Karpas-422 (cell line): Measurements from ENCODE around the gene TESK1. TPM values are rescaled to one million over a fixed set of nuclear protein-coding genes. Genes with fewer than 3 reads are reported as not detected.

Source experiments
- DNase-seq: peaks from one replicate; pipeline ENCODE4 v3.0.0-alpha.2; 2015
- H2AFZ ChIP-seq: fragments of 200-600 bp; sonication (generic); 2 replicates; pipeline ENCODE4 v1.6.1; 2014; ENCODE audit warnings: antibody characterized with exemption, low read length, mixed read lengths
- H3K27ac ChIP-seq: fragments of 200-600 bp; sonication (generic); 2 replicates; pipeline ENCODE4 v1.5.1; 2014; ENCODE audit warnings: mild to moderate bottlenecking, low read length, moderate library complexity
- H3K27me3 ChIP-seq: fragments of 200-600 bp; sonication (generic); 2 replicates; pipeline ENCODE4 v1.6.1; 2014; ENCODE audit warnings: low read length, mixed read lengths
- H3K36me3 ChIP-seq: fragments of 200-600 bp; sonication (generic); 2 replicates; pipeline ENCODE4 v1.6.1; 2014; ENCODE audit warnings: low read length, mixed read lengths; ENCODE audit not compliant: insufficient read depth
- H3K4me1 ChIP-seq: fragments of 200-600 bp; sonication (generic); 2 replicates; pipeline ENCODE4 v1.6.1; 2014; ENCODE audit warnings: mild to moderate bottlenecking, low read length, mixed read lengths
- H3K4me2 ChIP-seq: fragments of 200-600 bp; sonication (generic); 2 replicates; pipeline ENCODE4 v1.6.1; 2014; ENCODE audit warnings: low read length, low read depth, mild to moderate bottlenecking; ENCODE audit not compliant: poor library complexity, severe bottlenecking
- H3K4me3 ChIP-seq: fragments of 200-600 bp; sonication (generic); 2 replicates; pipeline ENCODE4 v1.5.1; 2014; ENCODE audit warnings: mild to moderate bottlenecking, antibody characterized with exemption, low read length, mixed read lengths
- H3K79me2 ChIP-seq: fragments of 200-600 bp; sonication (generic); 2 replicates; pipeline ENCODE4 v1.6.1; 2014; ENCODE audit warnings: mild to moderate bottlenecking, low read length, mixed read lengths
- H3K9ac ChIP-seq: fragments of 200-600 bp; sonication (generic); 2 replicates; pipeline ENCODE4 v1.6.0; 2014; ENCODE audit warnings: low read length
- H3K9me2 ChIP-seq: fragments of 200-600 bp; sonication (generic), shearing (Covaris generic); replicated peaks from 2 replicates; pipeline ENCODE4 v1.6.0; 2014; ENCODE audit warnings: mild to moderate bottlenecking, low read length, moderate library complexity; ENCODE audit not compliant: insufficient read depth
- H3K9me3 ChIP-seq: fragments of 300-700, 200-600 bp; sonication (generic); 2 replicates; pipeline ENCODE4 v1.6.1; 2014; ENCODE audit warnings: low read length, mixed read lengths
- H4K20me1 ChIP-seq: fragments of 200-600 bp; sonication (generic); 2 replicates; pipeline ENCODE4 v1.6.1; 2014; ENCODE audit warnings: mild to moderate bottlenecking, antibody characterized with exemption, low read length, low read depth; ENCODE audit not compliant: insufficient read depth
- total RNA-seq: library from RNA; depleted of rRNA; stranded (reverse); fragments of >200 nt; shearing (Covaris generic); gene quantifications from 2 replicates; pipeline ENCODE4 v1.2.3, GENCODE V29; 2014; ENCODE audit warnings: low replicate concordance

The TESK1 gene
- total RNA-seq, 1 experiment from 2014 or later = 20.2 TPM

DNA sequence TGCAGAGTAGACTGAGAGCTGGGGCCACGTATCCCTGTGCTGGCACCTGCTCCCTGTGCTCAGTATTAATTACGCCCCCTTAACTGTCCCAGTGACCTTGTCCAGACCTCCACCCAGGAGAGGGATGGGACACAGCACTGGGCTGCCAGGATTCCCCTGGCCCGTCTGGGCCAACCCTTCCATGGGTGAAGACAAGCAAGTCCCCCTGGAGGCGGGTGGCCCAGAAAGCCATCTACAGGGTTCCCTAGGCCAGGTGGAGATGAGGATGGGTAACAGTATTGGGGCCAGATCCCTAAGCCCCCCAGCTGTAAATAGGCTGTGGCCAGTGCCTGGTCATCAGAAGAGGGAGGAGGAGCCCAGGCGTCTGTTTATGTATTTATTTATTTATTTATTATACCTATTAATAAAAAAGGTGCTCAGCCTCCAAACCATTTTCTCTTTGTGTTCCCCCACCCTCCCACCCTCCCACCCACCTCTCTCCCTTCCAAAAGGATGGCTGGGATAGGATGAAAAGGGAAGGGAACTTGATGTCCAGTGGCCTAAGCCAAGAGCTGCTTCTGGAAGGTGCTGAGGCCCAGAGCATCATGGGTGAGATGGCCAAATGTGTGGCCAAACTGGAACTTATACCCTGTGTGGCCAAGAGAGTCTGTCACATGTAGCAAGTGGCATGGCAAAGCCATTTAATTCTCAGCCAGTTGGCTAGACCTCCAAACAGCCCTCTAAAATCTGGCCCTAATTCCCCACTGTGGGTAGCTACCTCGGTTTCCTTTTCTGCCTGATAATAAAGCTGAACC lies 43.4 kb upstream of the TESK1 start:
- no peak for DNase-seq
- Histone ChIP-seq H3K27ac (no peak overlapping the region), H3K4me1 (no peaks in the 10 kb centered on the region), H3K9me3 (no peaks in the 10 kb centered on the region), H3K9ac (no peak overlapping the region), H3K9me2 (no peaks in the 10 kb centered on the region), H3K27me3 (no peaks in the 10 kb centered on the region), H4K20me1 (no peaks in the 10 kb centered on the region), H3K36me3 (no peaks in the 10 kb centered on the region), H2AFZ (no peak overlapping the region), H3K79me2 (no peaks in the 10 kb centered on the region), H3K4me3 (no peak overlapping the region), H3K4me2 (no peak overlapping the region)

DNA sequence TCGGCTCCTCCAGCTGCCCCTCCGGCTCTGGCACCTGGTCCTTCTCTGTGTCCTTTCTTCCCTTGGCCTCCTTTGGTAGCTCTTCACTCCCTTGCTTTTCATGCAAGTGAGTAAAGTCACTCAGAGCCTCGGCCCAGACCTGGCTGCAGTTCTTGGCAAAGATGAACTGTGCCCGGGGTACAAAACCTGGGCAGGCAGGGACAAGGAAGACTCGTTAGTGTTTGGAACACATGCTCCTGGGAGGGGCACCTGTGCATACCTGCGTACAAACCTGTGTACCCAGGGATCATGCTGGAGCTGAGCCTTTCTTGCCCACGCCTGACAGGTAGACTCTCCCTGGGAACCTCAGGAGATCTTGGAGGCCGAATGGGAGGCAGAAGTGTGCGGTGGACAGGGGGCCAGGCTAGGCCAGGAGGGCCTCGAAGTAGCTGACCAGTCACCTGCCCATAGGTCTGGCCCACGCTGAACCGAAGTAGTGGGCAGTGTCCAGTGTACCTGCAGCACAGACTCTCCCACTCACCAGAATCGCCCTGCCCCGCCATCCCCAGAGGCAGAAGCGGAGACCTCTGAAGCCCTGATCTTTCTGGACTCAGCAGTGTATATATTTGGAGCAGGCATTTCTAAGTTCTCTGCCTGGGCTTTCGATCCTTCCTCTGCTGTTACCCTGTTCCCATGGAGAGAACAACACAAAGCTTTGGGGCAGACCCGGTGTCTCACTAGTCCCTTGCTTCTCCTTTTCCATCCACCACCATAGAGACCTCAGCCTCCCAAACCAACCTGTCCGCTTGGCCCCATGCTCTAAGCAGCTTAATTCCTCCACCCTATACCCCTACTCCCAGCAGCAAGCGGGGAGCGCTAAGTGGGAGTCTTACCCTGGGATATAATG lies 41.9 kb upstream of the TESK1 start:
- no peak for DNase-seq
- no peaks in the 10 kb centered on the region for H3K4me1 ChIP-seq
- no peak overlapping the region for H3K27ac ChIP-seq
- H3K4me2 ChIP-seq = no peak overlapping the region
- no peak overlapping the region for H3K9ac ChIP-seq
- H3K79me2 ChIP-seq = no peaks in the 10 kb centered on the region
- H2AFZ ChIP-seq = no peak overlapping the region
- H4K20me1 ChIP-seq = no peaks in the 10 kb centered on the region
- H3K9me3 ChIP-seq = no peaks in the 10 kb centered on the region
- no peaks in the 10 kb centered on the region for H3K9me2 ChIP-seq
- H3K27me3 ChIP-seq = no peaks in the 10 kb centered on the region
- no peaks in the 10 kb centered on the region for H3K36me3 ChIP-seq
- no peak overlapping the region for H3K4me3 ChIP-seq

DNA sequence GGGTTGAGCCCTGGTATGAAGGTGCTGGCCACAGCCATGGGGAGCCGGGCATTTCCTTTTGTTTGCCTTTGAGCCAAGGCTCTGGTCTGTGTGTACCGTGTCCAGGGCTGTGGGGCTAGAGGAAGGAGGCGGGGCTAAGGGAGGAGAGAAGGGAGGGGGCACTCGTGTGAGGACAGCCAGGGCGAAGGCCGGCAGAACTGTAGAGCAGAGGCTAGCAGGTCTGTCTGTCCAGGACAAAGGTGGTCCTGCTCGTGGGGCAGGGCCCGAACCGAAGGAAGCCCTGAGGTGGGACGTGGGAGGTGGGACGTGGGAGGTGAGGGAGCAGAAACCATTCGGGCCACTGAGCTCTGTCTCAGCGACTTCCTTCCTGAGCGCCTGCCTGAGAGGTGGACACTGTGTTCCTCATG lies 41.3 kb upstream of the TESK1 start:
- no peaks in the 10 kb centered on the region for H3K9me3 ChIP-seq
- no peaks in the 10 kb centered on the region for H3K27me3 ChIP-seq
- no peaks in the 10 kb centered on the region for H3K4me1 ChIP-seq
- H2AFZ ChIP-seq = no peak overlapping the region
- H3K4me2 ChIP-seq = no peak overlapping the region
- no peak overlapping the region for H3K27ac ChIP-seq
- H3K4me3 ChIP-seq = no peak overlapping the region
- H3K9me2 ChIP-seq = no peaks in the 10 kb centered on the region
- H4K20me1 ChIP-seq = no peaks in the 10 kb centered on the region
- no peaks in the 10 kb centered on the region for H3K79me2 ChIP-seq
- DNase-seq = no peak
- no peaks in the 10 kb centered on the region for H3K36me3 ChIP-seq
- no peak overlapping the region for H3K9ac ChIP-seq

DNA sequence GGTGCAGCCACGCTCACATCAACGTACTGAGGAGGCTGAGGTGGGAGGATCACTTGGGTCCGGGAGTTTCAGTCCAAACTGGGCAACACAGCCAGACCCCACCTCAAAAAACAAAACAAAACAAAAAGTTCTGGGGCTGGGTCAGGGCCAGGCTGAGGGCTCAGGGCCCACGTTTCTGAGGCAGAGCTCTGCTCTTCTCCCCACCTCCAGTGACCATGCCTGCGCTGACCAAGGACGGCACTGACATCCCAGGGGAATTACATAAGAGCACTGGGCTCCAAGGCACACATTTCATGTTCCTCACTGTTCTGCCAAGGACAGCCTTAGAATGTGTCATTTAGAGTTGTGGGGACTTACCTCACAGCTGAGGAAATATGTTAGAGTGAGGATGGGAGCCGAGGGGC lies 40.4 kb upstream of the TESK1 start:
- Histone ChIP-seq H3K79me2 (no peaks in the 10 kb centered on the region), H3K9ac (no peak overlapping the region)

DNA sequence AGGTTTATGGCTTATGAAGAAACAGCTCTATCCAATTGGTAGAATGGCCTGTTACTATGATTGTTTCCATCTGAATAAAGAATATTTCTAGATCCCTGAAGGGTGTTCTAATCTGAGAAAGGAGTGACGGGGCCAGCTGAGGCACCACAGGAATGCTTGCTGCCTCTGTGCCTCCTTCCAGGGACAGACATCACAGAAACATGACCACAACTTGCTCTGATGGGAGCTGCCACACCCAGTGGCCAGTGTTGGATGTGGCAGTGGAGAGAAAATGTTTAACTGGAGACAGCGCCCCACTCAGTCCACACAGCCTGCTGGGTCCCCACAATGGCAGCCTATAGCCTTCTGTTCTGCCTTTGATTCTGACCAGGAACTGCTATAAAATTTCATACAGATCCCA lies 38.6 kb upstream of the TESK1 start:
- Histone ChIP-seq H2AFZ (no peak overlapping the region), H3K9me3 (no peaks in the 10 kb centered on the region), H3K4me1 (no peaks in the 10 kb centered on the region), H3K9me2 (no peaks in the 10 kb centered on the region), H3K9ac (no peak overlapping the region), H3K27ac (no peak overlapping the region), H4K20me1 (no peaks in the 10 kb centered on the region), H3K79me2 (no peaks in the 10 kb centered on the region), H3K36me3 (no peaks in the 10 kb centered on the region), H3K4me2 (no peak overlapping the region), H3K4me3 (no peak overlapping the region), H3K27me3 (no peaks in the 10 kb centered on the region)
- no peak for DNase-seq

More for the DNA sequence above, 40.4 kb upstream of the TESK1 start:
- H4K20me1 ChIP-seq = no peaks in the 10 kb centered on the region
- H3K36me3 ChIP-seq = no peaks in the 10 kb centered on the region
- no peak overlapping the region for H3K27ac ChIP-seq
- H3K9me3 ChIP-seq = no peaks in the 10 kb centered on the region
- H3K27me3 ChIP-seq = no peaks in the 10 kb centered on the region
- H3K4me1 ChIP-seq = no peaks in the 10 kb centered on the region
- no peaks in the 10 kb centered on the region for H3K9me2 ChIP-seq
- no peak overlapping the region for H3K4me2 ChIP-seq
- no peak overlapping the region for H2AFZ ChIP-seq
- DNase-seq = no peak
- no peak overlapping the region for H3K4me3 ChIP-seq

DNA sequence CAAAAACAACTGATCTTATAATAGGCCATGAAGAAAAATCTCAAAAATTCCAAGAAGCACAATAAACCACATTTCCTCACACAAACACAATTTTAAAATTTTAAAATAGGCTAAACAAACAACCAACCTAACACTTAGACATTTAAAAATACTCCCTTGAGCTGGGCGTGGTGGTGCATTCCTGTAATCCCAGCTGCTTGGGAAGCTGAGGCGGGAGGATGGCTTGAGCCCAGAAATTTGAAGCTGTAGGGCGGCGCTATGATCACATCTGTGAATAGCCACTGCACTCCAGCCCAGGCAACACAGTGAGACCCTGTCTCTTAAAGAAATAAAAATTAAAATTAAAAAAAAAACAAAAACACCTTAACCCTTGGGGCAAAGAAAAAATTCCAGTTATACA lies 36.9 kb upstream of the TESK1 start:
- Histone ChIP-seq H3K4me1 (no peaks in the 10 kb centered on the region), H3K36me3 (no peaks in the 10 kb centered on the region), H4K20me1 (no peaks in the 10 kb centered on the region), H2AFZ (no peak overlapping the region), H3K9ac (no peak overlapping the region), H3K9me3 (no peaks in the 10 kb centered on the region), H3K4me2 (no peak overlapping the region), H3K27me3 (no peaks in the 10 kb centered on the region), H3K4me3 (no peak overlapping the region), H3K9me2 (no peaks in the 10 kb centered on the region), H3K27ac (no peak overlapping the region), H3K79me2 (no peaks in the 10 kb centered on the region)
- DNase-seq = peak; percentile 6

DNA sequence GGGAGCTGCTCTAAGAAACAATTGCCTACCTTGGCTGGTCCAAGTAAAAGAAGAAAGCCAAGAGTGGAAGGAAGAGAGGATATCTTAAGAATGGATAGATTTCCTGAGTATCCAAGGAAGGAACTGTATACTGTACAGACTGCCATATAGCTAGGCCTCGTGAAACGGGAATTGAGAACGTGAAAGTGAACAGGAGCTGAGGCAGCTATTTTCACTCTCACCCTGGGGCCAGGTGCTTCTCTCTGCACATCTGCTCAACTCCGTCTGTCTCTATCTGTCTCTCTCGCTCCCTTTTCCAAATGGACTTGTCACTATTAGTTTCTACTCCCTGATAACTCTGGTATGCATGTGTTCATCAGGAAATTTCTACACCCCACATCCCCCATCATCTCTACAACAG lies 35.9 kb upstream of the TESK1 start:
- Histone ChIP-seq H3K27ac (no peak overlapping the region), H3K27me3 (no peaks in the 10 kb centered on the region), H3K4me1 (no peaks in the 10 kb centered on the region), H3K9me3 (no peaks in the 10 kb centered on the region), H3K9ac (no peak overlapping the region), H3K4me3 (no peak overlapping the region), H3K9me2 (no peaks in the 10 kb centered on the region), H3K79me2 (no peaks in the 10 kb centered on the region), H3K36me3 (no peaks in the 10 kb centered on the region), H4K20me1 (no peaks in the 10 kb centered on the region), H2AFZ (no peak overlapping the region), H3K4me2 (no peak overlapping the region)
- DNase-seq = no peak

DNA sequence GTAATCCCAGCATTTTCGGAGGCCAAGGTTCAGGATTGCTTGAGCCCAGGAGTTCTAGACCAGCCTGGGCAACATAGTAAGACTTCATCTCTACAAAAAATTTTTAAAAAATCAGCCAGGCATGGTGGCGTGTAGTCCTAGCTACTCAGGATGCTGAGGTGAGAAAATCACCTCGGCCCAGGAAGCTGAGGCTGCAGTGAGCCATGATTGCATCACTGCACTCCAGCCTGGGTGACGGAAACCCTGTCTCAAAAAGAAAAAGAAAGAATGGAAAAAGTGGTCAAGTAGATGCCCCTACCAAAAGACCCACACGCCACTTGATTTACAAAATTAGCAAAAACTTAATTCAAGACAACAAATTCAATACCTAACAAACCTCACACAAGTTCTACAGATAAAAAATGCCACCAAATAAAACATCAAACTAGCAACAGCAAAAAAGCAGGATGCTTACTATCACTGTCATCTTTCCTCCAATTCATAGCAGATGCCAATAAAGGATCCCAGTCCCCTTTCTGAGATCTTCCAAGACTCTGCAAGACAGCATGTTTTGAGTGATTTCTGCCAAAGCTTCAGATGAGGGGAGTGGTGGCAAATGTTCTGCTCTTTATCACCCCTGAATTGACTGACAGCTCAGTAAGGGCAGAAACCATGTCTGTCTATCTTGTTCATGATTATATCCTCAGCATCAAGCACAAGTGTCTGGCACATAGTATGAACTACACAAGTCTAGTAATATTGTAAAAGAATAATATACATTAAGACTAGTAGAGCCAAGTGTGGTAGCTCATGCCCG lies 34.2 kb upstream of the TESK1 start:
- Histone ChIP-seq H3K4me3 (no peak overlapping the region), H3K4me1 (no peaks in the 10 kb centered on the region), H3K27me3 (no peaks in the 10 kb centered on the region), H4K20me1 (no peaks in the 10 kb centered on the region), H3K9ac (no peak overlapping the region), H3K79me2 (no peaks in the 10 kb centered on the region), H3K4me2 (no peak overlapping the region), H2AFZ (no peak overlapping the region), H3K36me3 (no peaks in the 10 kb centered on the region), H3K9me3 (no peaks in the 10 kb centered on the region), H3K27ac (no peak overlapping the region), H3K9me2 (no peaks in the 10 kb centered on the region)
- DNase-seq = no peak
